OCI-LY1 (cell line): ENCODE measurements around the gene ANKRD13B.
"Not testable (repeated sequence)": the region's sequence is repeated elsewhere in the genome, so short reads cannot be mapped to it uniquely, and the experiment has no call there.

Source experiments
- EZH2 ChIP-seq: fragments of 200-600 bp; sonication (generic), shearing (Covaris generic); IDR thresholded peaks from 2 replicates; pipeline ENCODE4 v1.8.0; 2017; ENCODE audit warnings: borderline replicate concordance, mixed run types, mild to moderate bottlenecking, antibody characterized with exemption, low read length, moderate library complexity, mixed read lengths
- TF ChIP-seq, protein P1 (sequence below): fragments of 200-600 bp; sonication (generic), shearing (Covaris generic); IDR thresholded peaks from 2 replicates; pipeline ENCODE4 v1.5.1; 2017; ENCODE audit warnings: mild to moderate bottlenecking, antibody characterized with exemption, low read length, moderate library complexity, mixed read lengths

DNA sequence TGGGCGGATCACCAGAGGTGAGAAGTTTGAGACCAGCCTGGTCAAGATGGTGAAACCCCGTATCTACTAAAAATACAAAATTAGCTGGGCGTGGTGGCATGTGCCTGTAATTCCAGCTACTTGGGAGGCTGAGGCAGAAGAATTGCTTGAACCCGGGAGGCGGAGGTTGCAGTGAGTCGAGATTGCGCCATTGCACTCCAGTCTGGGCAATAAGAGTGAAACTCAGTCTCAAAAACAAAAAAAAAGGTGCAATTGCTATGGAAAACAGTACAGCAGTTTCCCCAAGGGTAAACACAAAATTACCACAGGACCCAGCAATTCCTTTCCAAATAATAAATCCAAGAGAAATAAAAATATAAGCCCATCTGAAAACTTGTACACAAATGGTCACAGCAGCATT, 59.0 kb downstream of the ANKRD13B start:
- TF ChIP-seq, protein P1, sequence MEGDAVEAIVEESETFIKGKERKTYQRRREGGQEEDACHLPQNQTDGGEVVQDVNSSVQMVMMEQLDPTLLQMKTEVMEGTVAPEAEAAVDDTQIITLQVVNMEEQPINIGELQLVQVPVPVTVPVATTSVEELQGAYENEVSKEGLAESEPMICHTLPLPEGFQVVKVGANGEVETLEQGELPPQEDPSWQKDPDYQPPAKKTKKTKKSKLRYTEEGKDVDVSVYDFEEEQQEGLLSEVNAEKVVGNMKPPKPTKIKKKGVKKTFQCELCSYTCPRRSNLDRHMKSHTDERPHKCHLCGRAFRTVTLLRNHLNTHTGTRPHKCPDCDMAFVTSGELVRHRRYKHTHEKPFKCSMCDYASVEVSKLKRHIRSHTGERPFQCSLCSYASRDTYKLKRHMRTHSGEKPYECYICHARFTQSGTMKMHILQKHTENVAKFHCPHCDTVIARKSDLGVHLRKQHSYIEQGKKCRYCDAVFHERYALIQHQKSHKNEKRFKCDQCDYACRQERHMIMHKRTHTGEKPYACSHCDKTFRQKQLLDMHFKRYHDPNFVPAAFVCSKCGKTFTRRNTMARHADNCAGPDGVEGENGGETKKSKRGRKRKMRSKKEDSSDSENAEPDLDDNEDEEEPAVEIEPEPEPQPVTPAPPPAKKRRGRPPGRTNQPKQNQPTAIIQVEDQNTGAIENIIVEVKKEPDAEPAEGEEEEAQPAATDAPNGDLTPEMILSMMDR: not testable (repeated sequence)
- TF ChIP-seq EZH2: not testable (repeated sequence)
